HG03108 (cell line): Measurements from ENCODE around the gene E2F1.

Source experiments
- ATAC-seq: cut with Tn5 transposase; IDR thresholded peaks from one replicate; pipeline ENCODE4 v1.9.1; 2021; ENCODE audit warnings: moderate library complexity; ENCODE audit not compliant: unreplicated experiment

Gene E2F1, protein sequence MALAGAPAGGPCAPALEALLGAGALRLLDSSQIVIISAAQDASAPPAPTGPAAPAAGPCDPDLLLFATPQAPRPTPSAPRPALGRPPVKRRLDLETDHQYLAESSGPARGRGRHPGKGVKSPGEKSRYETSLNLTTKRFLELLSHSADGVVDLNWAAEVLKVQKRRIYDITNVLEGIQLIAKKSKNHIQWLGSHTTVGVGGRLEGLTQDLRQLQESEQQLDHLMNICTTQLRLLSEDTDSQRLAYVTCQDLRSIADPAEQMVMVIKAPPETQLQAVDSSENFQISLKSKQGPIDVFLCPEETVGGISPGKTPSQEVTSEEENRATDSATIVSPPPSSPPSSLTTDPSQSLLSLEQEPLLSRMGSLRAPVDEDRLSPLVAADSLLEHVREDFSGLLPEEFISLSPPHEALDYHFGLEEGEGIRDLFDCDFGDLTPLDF

GRCh38 chr20:33686100-33686983, at the start of gene E2F1:
Gene E2F1 (minus strand): TSS chr20:33686385. CDS start chr20:33686264, 121 bp downstream.
- peak; percentile 79 for ATAC-seq

DNA sequence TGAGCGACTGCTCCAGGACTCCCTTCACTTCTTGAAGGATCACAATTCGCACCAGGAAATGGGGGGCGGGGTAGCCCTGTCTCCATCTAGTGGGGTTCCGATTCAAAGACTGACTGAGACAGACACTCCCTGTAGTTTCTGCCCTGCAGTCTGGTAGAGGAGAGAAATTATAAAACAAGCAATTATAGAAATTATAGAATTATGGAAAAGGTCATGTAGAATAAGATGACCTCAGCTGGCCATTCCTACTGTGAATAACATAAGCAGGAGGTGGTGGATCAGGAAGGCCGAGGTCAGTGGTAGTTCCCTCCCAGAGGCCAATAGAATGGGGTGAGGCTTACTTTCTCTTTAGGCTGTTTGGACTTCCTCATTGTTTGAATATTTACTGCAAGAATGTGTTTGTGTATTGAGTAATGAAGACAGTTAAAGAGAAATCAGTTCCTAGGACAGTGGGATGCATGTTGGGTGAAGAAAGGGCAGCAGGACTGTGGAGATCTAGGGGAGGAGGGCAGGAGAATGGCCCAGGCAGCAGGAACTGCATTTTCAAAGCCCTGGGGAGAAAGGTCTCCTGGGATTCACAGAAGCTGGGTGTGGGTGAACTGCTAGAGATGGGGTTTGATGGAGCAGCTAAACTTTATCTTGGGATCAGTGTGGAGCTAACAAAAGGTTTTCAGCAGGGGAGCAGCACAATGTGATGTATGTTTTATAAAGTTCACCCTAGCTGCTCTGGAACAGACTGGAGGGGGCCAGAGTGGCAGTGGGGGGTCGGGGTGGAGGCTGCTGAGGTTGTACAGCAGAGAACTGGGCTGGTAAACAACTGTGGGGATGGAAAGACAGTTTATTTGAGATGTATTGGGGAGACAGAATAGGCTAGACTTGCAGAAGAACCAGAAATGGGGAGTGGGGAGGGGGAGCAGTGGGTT, 47.7 kb upstream of the E2F1 start:
- ATAC-seq = no peak

- ATAC-seq = peak; percentile 45
Observed at GRCh38 chr20:33732166-33732970, 46.2 kb upstream of the E2F1 start.

GRCh38 chr20:33731693-33732165, 45.5 kb upstream of the E2F1 start, which contains the start of gene ZNF341:
Gene ZNF341 (plus strand): TSS chr20:33731996. CDS start chr20:33732022, 26 bp downstream.
- ATAC-seq = peak; percentile 61

DNA sequence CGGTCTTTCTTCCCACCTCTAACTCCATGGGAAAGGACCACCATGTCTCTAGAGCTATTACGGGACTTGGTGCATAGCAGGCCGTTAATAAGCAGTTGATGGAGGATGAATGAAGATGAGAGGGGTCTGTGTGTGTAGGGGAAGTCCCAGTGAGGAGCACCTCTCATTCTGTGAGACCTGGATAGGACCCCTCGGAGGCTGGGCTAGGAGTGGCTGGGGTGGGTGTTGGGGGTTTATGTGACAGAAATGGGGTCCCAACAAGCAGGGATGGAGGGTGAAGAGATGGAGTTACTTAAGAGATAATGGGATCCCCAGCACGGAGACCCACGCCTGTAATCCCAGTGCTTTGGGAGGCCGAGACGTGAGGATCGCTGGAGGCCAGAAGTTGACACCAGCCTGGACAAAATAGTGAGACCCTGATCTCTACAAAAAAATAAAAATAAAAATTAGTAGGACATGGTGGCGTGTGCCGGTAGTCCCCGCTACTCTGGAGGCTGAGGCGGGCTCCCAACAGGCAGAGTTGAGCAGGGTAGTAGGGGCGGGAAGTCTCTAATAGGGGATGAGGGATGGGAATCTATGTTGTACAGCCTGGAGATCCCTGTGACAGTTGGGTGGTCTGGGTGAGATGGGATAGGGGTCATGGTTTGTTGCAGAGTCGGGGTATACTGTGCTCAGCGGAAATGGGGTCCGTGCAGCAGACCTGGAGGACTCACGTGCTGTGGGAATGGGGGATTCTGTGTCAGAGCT, 44.9 kb upstream of the E2F1 start:
- no peak for ATAC-seq

- no peak for ATAC-seq
Observed at GRCh38 chr20:33729101-33729500, 42.9 kb upstream of the E2F1 start.

- ATAC-seq = no peak
Observed at GRCh38 chr20:33728463-33728862, 42.3 kb upstream of the E2F1 start.

GRCh38 chr20:33727806-33728205, 41.6 kb upstream of the E2F1 start:
- no peak for ATAC-seq

- no peak for ATAC-seq
Observed at GRCh38 chr20:33727115-33727479, 40.9 kb upstream of the E2F1 start.

GRCh38 chr20:33725607-33726264, 39.6 kb upstream of the E2F1 start:
- ATAC-seq = no peak

DNA sequence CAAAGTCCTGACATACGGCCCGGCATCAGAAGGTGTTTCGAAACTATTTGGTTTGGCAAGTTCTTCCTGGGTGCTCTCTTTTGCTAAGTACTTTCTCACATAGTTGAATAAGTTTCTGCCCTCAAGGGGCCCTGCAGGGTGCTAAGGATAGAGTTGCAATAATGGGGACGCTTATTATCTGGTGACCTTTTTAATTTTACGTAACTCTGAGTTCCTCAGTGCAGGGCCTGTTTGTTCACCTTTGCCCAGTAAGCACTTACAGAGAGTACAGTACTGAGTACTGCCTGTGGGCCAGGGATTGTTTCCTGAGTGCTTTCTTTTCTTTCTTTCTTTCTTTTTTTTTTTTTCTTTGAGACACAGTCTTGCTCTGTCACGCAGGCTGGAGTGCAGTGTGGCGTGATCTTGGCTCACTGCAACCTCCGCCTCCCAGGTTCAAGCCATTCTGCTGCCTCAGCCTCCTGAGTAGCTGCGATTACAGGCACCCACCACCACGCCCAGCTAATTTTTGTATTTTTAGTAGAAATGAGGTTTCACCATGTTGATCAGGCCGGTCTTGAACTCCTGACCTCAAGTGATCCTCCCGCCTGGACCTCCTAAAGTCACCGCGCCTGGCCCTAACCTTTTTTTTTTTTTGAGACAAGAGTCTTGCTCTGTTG, 38.4 kb upstream of the E2F1 start:
- ATAC-seq = no peak

- ATAC-seq = no peak
Observed at GRCh38 chr20:33721391-33722140, 35.4 kb upstream of the E2F1 start.

GRCh38 chr20:33719989-33720709, 34.0 kb upstream of the E2F1 start, which contains the start of gene PXMP4:
Gene PXMP4 (minus strand): TSS chr20:33720310. CDS start chr20:33720207, 103 bp downstream.
- peak; percentile 98 for ATAC-seq

DNA sequence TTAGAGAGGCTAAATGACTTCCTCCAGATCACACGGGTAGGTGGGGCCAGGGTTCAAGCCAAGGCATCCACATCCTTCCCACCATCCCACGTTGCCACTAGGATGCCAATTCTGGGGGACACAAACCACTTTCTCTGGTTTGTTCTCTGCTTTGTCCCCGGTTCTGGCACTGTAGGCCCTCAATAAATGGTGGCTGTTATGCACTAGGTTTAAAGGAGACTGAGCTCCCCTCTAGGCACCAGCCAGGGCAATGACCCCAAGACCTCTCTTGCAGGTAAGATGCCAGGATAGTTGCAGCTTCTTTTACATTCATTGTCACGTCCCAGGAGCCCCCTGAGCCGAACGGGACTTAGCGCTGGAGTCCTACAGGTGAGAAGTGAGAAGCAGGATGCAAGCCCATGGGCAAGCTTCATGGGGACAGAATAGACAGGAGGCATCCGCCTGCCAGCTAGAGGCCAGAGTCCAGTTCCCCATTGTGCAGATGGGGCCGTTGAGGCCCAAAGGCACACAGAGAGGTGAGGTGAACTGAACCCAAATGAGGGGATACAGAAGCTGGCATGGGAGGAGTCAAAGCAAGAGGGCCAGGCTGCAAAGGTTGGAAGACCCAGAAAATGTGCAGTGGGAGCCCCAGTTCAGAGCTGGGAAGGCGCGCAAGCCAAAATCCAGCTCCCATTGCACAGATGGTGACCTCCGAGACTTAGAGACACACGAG, 33.2 kb upstream of the E2F1 start:
- no peak for ATAC-seq

DNA sequence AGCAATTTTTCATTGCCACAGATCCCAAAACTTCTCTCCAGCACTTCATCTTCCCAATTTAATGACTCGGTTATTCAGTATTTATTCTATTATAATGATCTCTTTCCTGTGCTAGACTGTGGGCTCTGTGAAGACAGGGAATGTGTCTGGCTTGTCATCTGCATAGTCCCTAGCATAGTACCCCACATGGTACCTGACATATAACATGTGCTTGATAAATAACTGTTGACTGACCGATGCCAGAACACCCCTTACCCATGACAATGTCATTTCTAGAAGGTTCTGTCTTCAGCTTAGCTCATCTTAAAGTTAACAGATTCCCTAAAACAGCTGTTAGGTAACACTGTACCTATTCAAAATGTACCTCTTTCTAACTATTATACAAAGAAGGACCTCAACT, 30.3 kb upstream of the E2F1 start:
- no peak for ATAC-seq

DNA sequence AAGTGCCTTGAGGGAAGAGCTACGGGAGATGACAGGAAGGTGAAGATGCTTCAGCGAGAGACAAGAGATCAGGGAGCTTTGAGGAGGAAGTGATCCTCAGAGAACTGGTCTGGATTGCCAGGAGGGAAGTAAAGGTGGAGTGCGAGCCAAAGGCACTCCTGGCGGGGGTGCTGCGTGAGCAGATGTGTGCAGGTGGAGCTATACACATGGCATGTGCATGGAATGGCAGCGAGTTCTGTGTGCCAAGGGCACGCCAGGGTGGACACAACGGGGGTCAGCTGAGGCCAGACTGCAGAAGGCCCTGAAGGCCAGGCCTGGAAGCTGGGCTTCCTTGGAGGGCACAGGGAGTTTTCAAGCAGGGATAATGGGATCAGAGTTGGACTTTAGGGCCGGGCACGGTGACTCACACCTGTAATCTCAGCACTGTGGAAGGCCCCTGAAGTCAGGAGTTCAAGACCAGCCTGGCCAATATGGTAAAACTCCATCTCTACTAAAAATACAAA, 27.7 kb upstream of the E2F1 start:
- ATAC-seq = no peak
